ENCODE data around the gene SEMG1. TPM values are rescaled to one million over a fixed set of nuclear protein-coding genes. Genes with fewer than 3 reads are reported as not detected.
A peak's percentile ranks its signal among the peaks of the same experiment; 100 is the strongest.

The SEMG1 gene
- total and polyA plus RNA-seq, 2 experiments from 2014 or later, result not detected

- no peak overlapping the region for H3K4me2 ChIP-seq
- H3K9me3 ChIP-seq (ENCODE audit: low read depth), result no peaks in the 10 kb centered on the region
- no peak for DNase-seq (ENCODE audit: low spot score)
- no peak overlapping the region for H2AFZ ChIP-seq
- no peaks in the 10 kb centered on the region for H3K27me3 ChIP-seq
- no peaks in the 10 kb centered on the region for H3K4me1 ChIP-seq (ENCODE audit: insufficient read depth)
- H4K20me1 ChIP-seq (ENCODE audit: insufficient read depth, poor library complexity, severe bottlenecking), result no peaks in the 10 kb centered on the region
- H3K79me2 ChIP-seq, result no peaks in the 10 kb centered on the region
- 86% methylated on average over 1 of the region's 1 CpG for WGBS (ENCODE audit: low lambda C conversion rate, missing lambda C conversion rate)
- H3K9me2 ChIP-seq (replicated peaks; ENCODE audit: insufficient read depth), result no peaks in the 10 kb centered on the region
- no peak overlapping the region for H3K27ac ChIP-seq
- H3K4me3 ChIP-seq, result no peak overlapping the region
- no peak for TF ChIP-seq EZH2 (IDR thresholded peaks at IDR 0.05; ENCODE audit: borderline replicate concordance)
- TF ChIP-seq, protein P1, sequence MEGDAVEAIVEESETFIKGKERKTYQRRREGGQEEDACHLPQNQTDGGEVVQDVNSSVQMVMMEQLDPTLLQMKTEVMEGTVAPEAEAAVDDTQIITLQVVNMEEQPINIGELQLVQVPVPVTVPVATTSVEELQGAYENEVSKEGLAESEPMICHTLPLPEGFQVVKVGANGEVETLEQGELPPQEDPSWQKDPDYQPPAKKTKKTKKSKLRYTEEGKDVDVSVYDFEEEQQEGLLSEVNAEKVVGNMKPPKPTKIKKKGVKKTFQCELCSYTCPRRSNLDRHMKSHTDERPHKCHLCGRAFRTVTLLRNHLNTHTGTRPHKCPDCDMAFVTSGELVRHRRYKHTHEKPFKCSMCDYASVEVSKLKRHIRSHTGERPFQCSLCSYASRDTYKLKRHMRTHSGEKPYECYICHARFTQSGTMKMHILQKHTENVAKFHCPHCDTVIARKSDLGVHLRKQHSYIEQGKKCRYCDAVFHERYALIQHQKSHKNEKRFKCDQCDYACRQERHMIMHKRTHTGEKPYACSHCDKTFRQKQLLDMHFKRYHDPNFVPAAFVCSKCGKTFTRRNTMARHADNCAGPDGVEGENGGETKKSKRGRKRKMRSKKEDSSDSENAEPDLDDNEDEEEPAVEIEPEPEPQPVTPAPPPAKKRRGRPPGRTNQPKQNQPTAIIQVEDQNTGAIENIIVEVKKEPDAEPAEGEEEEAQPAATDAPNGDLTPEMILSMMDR (IDR thresholded peaks at IDR 0.05; ENCODE audit: poor library complexity), result no peak
- no peak for TF ChIP-seq EZH2phosphoT487 (IDR thresholded peaks at IDR 0.05; ENCODE audit: low read depth, severe bottlenecking, unreplicated experiment)
- H3K36me3 ChIP-seq (replicated peaks; ENCODE audit: insufficient read depth, low read depth), result no peaks in the 10 kb centered on the region
Observed at GRCh38 chr20:45164906-45165305, 41.9 kb upstream of the SEMG1 start.

- peaks cover 12% of the 10 kb centered on the region for H3K4me1 ChIP-seq (ENCODE audit: insufficient read depth)
- no peaks in the 10 kb centered on the region for H3K9me2 ChIP-seq (replicated peaks; ENCODE audit: insufficient read depth)
- H3K79me2 ChIP-seq, result no peaks in the 10 kb centered on the region
- no peaks in the 10 kb centered on the region for H3K9me3 ChIP-seq (ENCODE audit: low read depth)
- no peak overlapping the region for H3K4me3 ChIP-seq
- H3K36me3 ChIP-seq (replicated peaks; ENCODE audit: insufficient read depth, low read depth), result no peaks in the 10 kb centered on the region
- no peak for DNase-seq (ENCODE audit: low spot score)
- no peak overlapping the region for H3K4me2 ChIP-seq
- H3K27ac ChIP-seq, result peak overlapping the region; percentile 96
- H4K20me1 ChIP-seq (ENCODE audit: insufficient read depth, poor library complexity, severe bottlenecking), result no peaks in the 10 kb centered on the region
- TF ChIP-seq, protein P1 (IDR thresholded peaks at IDR 0.05; ENCODE audit: poor library complexity), result no peak
- no peak for TF ChIP-seq EZH2phosphoT487 (IDR thresholded peaks at IDR 0.05; ENCODE audit: low read depth, severe bottlenecking, unreplicated experiment)
- TF ChIP-seq EZH2 (IDR thresholded peaks at IDR 0.05; ENCODE audit: borderline replicate concordance), result no peak
- H3K27me3 ChIP-seq, result no peaks in the 10 kb centered on the region
- H2AFZ ChIP-seq, result no peak overlapping the region
- WGBS (ENCODE audit: low lambda C conversion rate, missing lambda C conversion rate), result 28% methylated on average over 1 of the region's 1 CpG
Observed at GRCh38 chr20:45173522-45173921, 33.3 kb upstream of the SEMG1 start.

GRCh38 chr20:45174434-45175364, 32.1 kb upstream of the SEMG1 start, which contains the start of gene PI3:
PI3 (plus strand) TSS chr20:45174902; CDS start chr20:45174923, 21 bp downstream.
- H2AFZ ChIP-seq, result no peak within 1 kb of the TSS
- no peaks in the 10 kb centered on the region for H3K9me3 ChIP-seq (ENCODE audit: low read depth)
- H3K4me3 ChIP-seq, result no peak within 1 kb of the TSS
- H3K79me2 ChIP-seq, result no peaks in the 10 kb centered on the region
- H4K20me1 ChIP-seq (ENCODE audit: insufficient read depth, poor library complexity, severe bottlenecking), result no peaks in the 10 kb centered on the region
- no peaks in the 10 kb centered on the region for H3K27me3 ChIP-seq
- peak within 1 kb of the TSS; percentile 96 for H3K27ac ChIP-seq
- DNase-seq (ENCODE audit: low spot score), result peak; percentile 72
- no peaks in the 10 kb centered on the region for H3K9me2 ChIP-seq (replicated peaks; ENCODE audit: insufficient read depth)
- peaks cover 12% of the 10 kb centered on the region for H3K4me1 ChIP-seq (ENCODE audit: insufficient read depth)
- no peaks in the 10 kb centered on the region for H3K36me3 ChIP-seq (replicated peaks; ENCODE audit: insufficient read depth, low read depth)
- H3K4me2 ChIP-seq, result peak within 1 kb of the TSS; percentile 28
- TF ChIP-seq EZH2 (IDR thresholded peaks at IDR 0.05; ENCODE audit: borderline replicate concordance) (no peak), EZH2phosphoT487 (IDR thresholded peaks at IDR 0.05; ENCODE audit: low read depth, severe bottlenecking, unreplicated experiment) (no peak)
- TF ChIP-seq, protein P1 (IDR thresholded peaks at IDR 0.05; ENCODE audit: poor library complexity), result no peak
- 77% methylated on average over 8 of the region's 8 CpGs for WGBS (ENCODE audit: low lambda C conversion rate, missing lambda C conversion rate)
